HepG2 (cell line): ENCODE results near the gene NFE2L2. TPM values are rescaled to one million over a fixed set of nuclear protein-coding genes. Genes with fewer than 3 reads are reported as not detected.

ENCODE experiments used
- ARNTL ChIP-seq: sonication (generic); formaldehyde crosslinking; IDR thresholded peaks from 2 replicates; pipeline ENCODE4 v1.4.0; 2020; ENCODE audit warnings: mild to moderate bottlenecking, missing genetic modification reagents
- BHLHE40 ChIP-seq: IDR thresholded peaks from 2 replicates; pipeline ENCODE4 v1.6.1; 2011; ENCODE audit warnings: low read length, improper control_type of control experiment
- ELF1 ChIP-seq: sonication (generic); formaldehyde crosslinking; IDR thresholded peaks from 2 replicates; pipeline ENCODE4 v1.4.0; 2020; ENCODE audit warnings: missing genetic modification reagents
- FLYWCH1 ChIP-seq: sonication (generic); formaldehyde crosslinking; IDR thresholded peaks from 2 replicates; pipeline ENCODE4 v1.8.1; 2023; ENCODE audit warnings: mild to moderate bottlenecking, missing genetic modification reagents
- FOXA1 ChIP-seq, 2 experiments: fragments of 450-650 bp in 1 of 2; sonication (generic) in 1 of 2; formaldehyde crosslinking in 1 of 2; IDR thresholded peaks; 2 replicates each; pipeline versions ENCODE4 v1.4.0 to v1.6.1; 2016 to 2020; ENCODE audit warnings: missing genetic modification reagents in 1 of 2
- HCFC1 ChIP-seq: fragments of 150-350 bp; IDR thresholded peaks from 2 replicates; pipeline ENCODE4 v1.6.1; 2014; ENCODE audit warnings: low read depth, low read length
- HNF4G ChIP-seq, 2 experiments: sonication (generic) in 1 of 2; formaldehyde crosslinking in 1 of 2; IDR thresholded peaks; 2 replicates each; pipeline versions ENCODE4 v1.4.0 to v1.6.1; 2011 to 2020; ENCODE audit warnings: borderline replicate concordance in 2 of 2, low read depth in 2 of 2, mild to moderate bottlenecking in 2 of 2, low read length in 1 of 2, missing genetic modification reagents in 1 of 2, moderate library complexity in 1 of 2
- TBP ChIP-seq: sonication (generic); formaldehyde crosslinking; IDR thresholded peaks from 2 replicates; pipeline ENCODE4 v1.5.0; 2020; ENCODE audit warnings: missing genetic modification reagents
- TEAD3 ChIP-seq: optimal IDR thresholded peaks from 2 replicates; pipeline ENCODE3; 2016; ENCODE audit warnings: borderline replicate concordance
- TOE1 ChIP-seq: sonication (generic); formaldehyde crosslinking; IDR thresholded peaks from 2 replicates; pipeline ENCODE4 v1.4.0; 2020; ENCODE audit warnings: mild to moderate bottlenecking, missing genetic modification reagents
- U2AF1 ChIP-seq: fragments of 200-400 bp; formaldehyde crosslinking; optimal IDR thresholded peaks from 2 replicates; pipeline ENCODE3; 2017; ENCODE audit warnings: mild to moderate bottlenecking, low read depth, low read length
- ZNF160 ChIP-seq: sonication (generic); formaldehyde crosslinking; IDR thresholded peaks from 2 replicates; pipeline ENCODE4 v1.8.0; 2022; ENCODE audit warnings: mild to moderate bottlenecking, inconsistent platforms, missing genetic modification reagents
- ZNF235 ChIP-seq: sonication (generic); formaldehyde crosslinking; IDR thresholded peaks from 2 replicates; pipeline ENCODE4 v1.8.1; 2023; ENCODE audit warnings: mild to moderate bottlenecking, missing genetic modification reagents, borderline replicate concordance
- ZNF263 ChIP-seq: sonication (generic); formaldehyde crosslinking; IDR thresholded peaks from 2 replicates; pipeline ENCODE4 v1.4.0; 2020; ENCODE audit warnings: missing genetic modification reagents
- ZNF432 ChIP-seq: sonication (generic); formaldehyde crosslinking; IDR thresholded peaks from 2 replicates; pipeline ENCODE4 v1.5.0; 2020; ENCODE audit warnings: missing genetic modification reagents, mild to moderate bottlenecking, borderline replicate concordance
- ZNF44 ChIP-seq: sonication (generic); formaldehyde crosslinking; IDR thresholded peaks from 2 replicates; pipeline ENCODE4 v1.5.1; 2020; ENCODE audit warnings: mild to moderate bottlenecking, missing genetic modification reagents
- ZNF598 ChIP-seq: sonication (generic); formaldehyde crosslinking; IDR thresholded peaks from 2 replicates; pipeline ENCODE4 v1.5.1; 2020; ENCODE audit warnings: mild to moderate bottlenecking, missing genetic modification reagents, borderline replicate concordance
- ZNF792 ChIP-seq: IDR thresholded peaks from 2 replicates; pipeline ENCODE4 v1.6.1; 2016
- ZZZ3 ChIP-seq: sonication (generic); formaldehyde crosslinking; IDR thresholded peaks from 2 replicates; pipeline ENCODE4 v1.4.0; 2020; ENCODE audit warnings: missing genetic modification reagents, mild to moderate bottlenecking, borderline replicate concordance
- polyA plus RNA-seq, 8 experiments: library from polyadenylated mRNA; depleted of rRNA in 3 of 8; stranded (reverse) in 7 of 8; unstranded in 1 of 8; fragments of >200 nt; fragmentation: Illumina TruSeq in 4 of 8; extraction: Trizol in 4 of 8; gene quantifications; 2 replicates each; pipeline versions ENCODE4 v1.2.1 to v1.2.3, GENCODE V29; 2011 to 2016; ENCODE audit warnings: low read depth in 4 of 8, missing spikeins in 1 of 8, mixed read lengths in 1 of 8; ENCODE audit not compliant: insufficient read depth in 1 of 8
- total RNA-seq, 5 experiments: library from RNA; depleted of rRNA; stranded (reverse); fragments of >200 nt; fragmentation: Illumina TruSeq; extraction: Trizol; gene quantifications; 2 replicates each; pipeline ENCODE4 v1.2.3, GENCODE V29; 2016; ENCODE audit warnings: low read depth in 1 of 5
- TF ChIP-seq, protein P1 (sequence below): sonication (generic); formaldehyde crosslinking; IDR thresholded peaks from 2 replicates; pipeline ENCODE4 v1.8.0; 2022; ENCODE audit warnings: mild to moderate bottlenecking, missing genetic modification reagents
- TF ChIP-seq, protein P2 (sequence below): sonication (generic); formaldehyde crosslinking; IDR thresholded peaks from 2 replicates; pipeline ENCODE4 v1.4.0; 2020; ENCODE audit warnings: missing genetic modification reagents

The NFE2L2 gene
- total and polyA plus RNA-seq, 2 of the 13 experiments (the other 11 are each of a cell fraction or from before 2014, with no cell fraction given), result 84.6 to 215 TPM

DNA sequence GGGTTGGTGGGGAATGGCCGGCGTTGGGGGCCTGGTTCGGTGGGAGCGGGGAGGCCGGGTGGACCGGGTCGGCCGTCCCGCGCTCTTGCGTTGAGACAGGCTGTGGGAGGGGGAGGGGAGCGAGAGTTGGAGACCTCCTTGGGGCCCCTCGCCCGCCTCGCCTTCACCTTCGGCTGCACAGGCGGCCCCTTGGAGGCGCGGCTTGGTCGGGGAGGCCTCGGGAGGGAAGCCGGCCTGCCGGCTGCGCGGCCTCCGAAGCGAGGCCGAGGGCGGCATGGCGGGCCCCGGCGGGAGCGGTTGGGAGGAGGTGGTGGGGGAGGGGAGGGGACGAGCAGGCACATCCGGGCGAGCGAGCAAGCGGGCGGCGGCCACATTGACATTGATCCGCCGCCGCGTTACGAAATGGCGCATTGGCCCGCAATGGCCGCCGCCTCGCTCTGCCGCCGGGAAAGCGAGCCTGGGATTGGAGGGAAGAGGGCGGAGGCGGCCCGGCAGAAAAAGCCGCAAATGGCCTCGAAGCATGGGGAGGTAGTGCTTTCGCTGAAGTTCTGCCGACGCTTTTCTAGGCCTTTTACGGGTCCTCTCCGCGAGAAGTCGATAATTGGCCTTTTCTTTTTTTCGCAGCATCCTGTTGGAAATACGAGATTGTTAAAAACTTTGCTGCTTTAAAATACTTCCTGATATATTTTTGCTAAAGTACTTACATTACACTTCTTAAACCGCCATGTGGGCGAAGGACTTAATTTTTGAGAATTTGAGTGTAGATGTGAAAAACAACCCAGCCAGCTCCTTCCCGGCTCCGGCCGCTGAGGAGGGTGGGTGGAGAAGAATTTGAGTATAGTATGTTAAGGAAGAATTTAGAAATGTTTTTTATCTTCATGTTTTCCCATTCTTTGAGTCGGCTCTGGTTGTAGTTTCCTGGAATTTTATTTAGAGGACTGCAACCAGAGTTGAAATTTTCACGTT, 51.4 kb downstream of the NFE2L2 start (continued):
- TF ChIP-seq TEAD3 (CRISPR knock-in tag), result peak; percentile 80
- TF ChIP-seq FLYWCH1 (CRISPR knock-in tag), result no peak
- TF ChIP-seq, protein P1, sequence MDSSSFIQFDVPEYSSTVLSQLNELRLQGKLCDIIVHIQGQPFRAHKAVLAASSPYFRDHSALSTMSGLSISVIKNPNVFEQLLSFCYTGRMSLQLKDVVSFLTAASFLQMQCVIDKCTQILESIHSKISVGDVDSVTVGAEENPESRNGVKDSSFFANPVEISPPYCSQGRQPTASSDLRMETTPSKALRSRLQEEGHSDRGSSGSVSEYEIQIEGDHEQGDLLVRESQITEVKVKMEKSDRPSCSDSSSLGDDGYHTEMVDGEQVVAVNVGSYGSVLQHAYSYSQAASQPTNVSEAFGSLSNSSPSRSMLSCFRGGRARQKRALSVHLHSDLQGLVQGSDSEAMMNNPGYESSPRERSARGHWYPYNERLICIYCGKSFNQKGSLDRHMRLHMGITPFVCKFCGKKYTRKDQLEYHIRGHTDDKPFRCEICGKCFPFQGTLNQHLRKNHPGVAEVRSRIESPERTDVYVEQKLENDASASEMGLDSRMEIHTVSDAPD (CRISPR knock-in tag), result no peak
- no peak for TF ChIP-seq ARNTL (CRISPR knock-in tag)
- 0 out of 2 replicates have a peak, but pooled peaks have one; percentile 50 for TF ChIP-seq ZZZ3
- TF ChIP-seq ZNF598 (CRISPR knock-in tag), result no peak; the same call in 1 of the 2 replicates
- no peak; the same call in none of the 2 replicates for TF ChIP-seq ZNF160 (CRISPR knock-in tag)
- no peak for TF ChIP-seq TBP (CRISPR knock-in tag)
- TF ChIP-seq BHLHE40, result peak; percentile 20
- no peak for TF ChIP-seq ZNF263 (CRISPR knock-in tag)
- TF ChIP-seq ZNF44 (CRISPR knock-in tag), result no peak; the same call in 1 of the 2 replicates
- TF ChIP-seq HCFC1, result no peak
- TF ChIP-seq ZNF432 (CRISPR knock-in tag), result no peak
- TF ChIP-seq ELF1 (CRISPR knock-in tag), result peak; percentile 64
- peak; percentile 25 for TF ChIP-seq U2AF1
- TF ChIP-seq ZNF792 (CRISPR knock-in tag), result peak; percentile 78
- TF ChIP-seq FOXA1 (IDR thresholded peaks at IDR 0.05), result no peak
- TF ChIP-seq FOXA1 (CRISPR knock-in tag; IDR thresholded peaks at IDR 0.05), result peak; percentile 65; the same call in 1 of the 2 replicates
- peak; percentile 39; the same call in 1 of the 2 replicates for TF ChIP-seq HNF4G (IDR thresholded peaks at IDR 0.05; ENCODE audit: borderline replicate concordance, low read depth, low read length)
- TF ChIP-seq HNF4G (CRISPR knock-in tag; IDR thresholded peaks at IDR 0.05; ENCODE audit: borderline replicate concordance, low read depth), result peak; percentile 17; the same call in 1 of the 2 replicates
- TF ChIP-seq TOE1, result 0 out of 2 replicates have a peak, but pooled peaks have one; percentile 81
- TF ChIP-seq ZNF235 (CRISPR knock-in tag), result peak; percentile 76; the same call in 1 of the 2 replicates
- TF ChIP-seq, protein P2, sequence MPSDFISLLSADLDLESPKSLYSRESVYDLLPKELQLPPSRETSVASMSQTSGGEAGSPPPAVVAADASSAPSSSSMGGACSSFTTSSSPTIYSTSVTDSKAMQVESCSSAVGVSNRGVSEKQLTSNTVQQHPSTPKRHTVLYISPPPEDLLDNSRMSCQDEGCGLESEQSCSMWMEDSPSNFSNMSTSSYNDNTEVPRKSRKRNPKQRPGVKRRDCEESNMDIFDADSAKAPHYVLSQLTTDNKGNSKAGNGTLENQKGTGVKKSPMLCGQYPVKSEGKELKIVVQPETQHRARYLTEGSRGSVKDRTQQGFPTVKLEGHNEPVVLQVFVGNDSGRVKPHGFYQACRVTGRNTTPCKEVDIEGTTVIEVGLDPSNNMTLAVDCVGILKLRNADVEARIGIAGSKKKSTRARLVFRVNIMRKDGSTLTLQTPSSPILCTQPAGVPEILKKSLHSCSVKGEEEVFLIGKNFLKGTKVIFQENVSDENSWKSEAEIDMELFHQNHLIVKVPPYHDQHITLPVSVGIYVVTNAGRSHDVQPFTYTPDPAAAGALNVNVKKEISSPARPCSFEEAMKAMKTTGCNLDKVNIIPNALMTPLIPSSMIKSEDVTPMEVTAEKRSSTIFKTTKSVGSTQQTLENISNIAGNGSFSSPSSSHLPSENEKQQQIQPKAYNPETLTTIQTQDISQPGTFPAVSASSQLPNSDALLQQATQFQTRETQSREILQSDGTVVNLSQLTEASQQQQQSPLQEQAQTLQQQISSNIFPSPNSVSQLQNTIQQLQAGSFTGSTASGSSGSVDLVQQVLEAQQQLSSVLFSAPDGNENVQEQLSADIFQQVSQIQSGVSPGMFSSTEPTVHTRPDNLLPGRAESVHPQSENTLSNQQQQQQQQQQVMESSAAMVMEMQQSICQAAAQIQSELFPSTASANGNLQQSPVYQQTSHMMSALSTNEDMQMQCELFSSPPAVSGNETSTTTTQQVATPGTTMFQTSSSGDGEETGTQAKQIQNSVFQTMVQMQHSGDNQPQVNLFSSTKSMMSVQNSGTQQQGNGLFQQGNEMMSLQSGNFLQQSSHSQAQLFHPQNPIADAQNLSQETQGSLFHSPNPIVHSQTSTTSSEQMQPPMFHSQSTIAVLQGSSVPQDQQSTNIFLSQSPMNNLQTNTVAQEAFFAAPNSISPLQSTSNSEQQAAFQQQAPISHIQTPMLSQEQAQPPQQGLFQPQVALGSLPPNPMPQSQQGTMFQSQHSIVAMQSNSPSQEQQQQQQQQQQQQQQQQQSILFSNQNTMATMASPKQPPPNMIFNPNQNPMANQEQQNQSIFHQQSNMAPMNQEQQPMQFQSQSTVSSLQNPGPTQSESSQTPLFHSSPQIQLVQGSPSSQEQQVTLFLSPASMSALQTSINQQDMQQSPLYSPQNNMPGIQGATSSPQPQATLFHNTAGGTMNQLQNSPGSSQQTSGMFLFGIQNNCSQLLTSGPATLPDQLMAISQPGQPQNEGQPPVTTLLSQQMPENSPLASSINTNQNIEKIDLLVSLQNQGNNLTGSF (CRISPR knock-in tag), result peak; percentile 44; the same call in 1 of the 2 replicates
